Kidney epithelial cell (primary cell): ENCODE data around the gene BCR. TPM values are rescaled to one million over a fixed set of nuclear protein-coding genes. Genes with fewer than 3 reads are reported as not detected.

ENCODE experiments used
- DNase-seq: peaks from one replicate; pipeline ENCODE4 v3.0.0-alpha.2; 2010; ENCODE audit warnings: low read depth
- H3K27me3 ChIP-seq: 2 replicates; pipeline ENCODE4 v1.6.0; 2011; ENCODE audit warnings: low read length; ENCODE audit not compliant: control insufficient read depth, insufficient read depth
- H3K36me3 ChIP-seq: 2 replicates; pipeline ENCODE4 v1.5.1; 2011; ENCODE audit warnings: low read length; ENCODE audit not compliant: control insufficient read depth, insufficient read depth
- H3K4me3 ChIP-seq: 2 replicates; pipeline ENCODE4 v1.5.1; 2011; ENCODE audit warnings: low read depth, mild to moderate bottlenecking, control low read depth, low read length
- total RNA-seq: library from RNA; depleted of rRNA; stranded (reverse); fragments of >200 nt; gene quantifications from 2 replicates; pipeline ENCODE4 v1.2.3, GENCODE V29; 2015
- TF ChIP-seq, protein P1 (sequence below): IDR thresholded peaks from 2 replicates; pipeline ENCODE4 v1.5.1; 2011; ENCODE audit warnings: mild to moderate bottlenecking, moderate library complexity, low read length, control low read depth, inconsistent platforms; ENCODE audit not compliant: insufficient read depth, poor library complexity, severe bottlenecking

Gene BCR
- total RNA-seq, 1 donor from 2014 or later: 42.5 TPM

DNA sequence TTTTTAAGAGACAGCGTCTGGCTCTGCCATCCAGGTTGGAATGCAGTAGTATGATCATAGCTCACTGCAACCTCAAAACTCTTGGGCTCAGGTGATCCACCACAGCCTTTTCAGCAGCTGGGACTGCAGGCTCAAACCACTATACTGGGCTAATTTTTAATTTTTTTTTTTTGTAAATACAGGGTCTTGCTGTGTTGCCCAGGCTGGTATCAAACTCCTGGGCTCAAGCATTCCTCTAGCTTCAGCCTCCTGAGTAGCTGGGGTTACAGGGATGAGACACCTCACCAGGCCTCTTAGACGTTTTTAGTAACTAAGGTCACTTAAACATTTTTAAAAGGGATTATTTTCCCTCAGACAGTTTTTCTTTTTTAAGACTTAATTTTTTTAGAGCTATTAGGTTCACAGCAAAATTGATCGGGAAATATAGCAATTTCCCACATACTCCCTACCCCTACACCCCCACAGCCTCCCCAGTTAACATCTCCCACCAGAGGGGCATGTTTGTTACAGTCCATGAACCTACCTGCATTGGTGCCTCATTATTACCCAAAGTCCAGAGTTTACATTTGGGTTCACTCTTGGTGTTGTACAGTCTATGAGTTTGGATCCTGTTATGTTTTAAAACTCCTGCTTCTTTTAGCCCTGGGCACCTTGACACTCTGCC, 3.9 kb downstream of the BCR start:
- no peak overlapping the region for H3K4me3 ChIP-seq
- no peak for DNase-seq
- no peaks in the 10 kb centered on the region for H3K27me3 ChIP-seq
- H3K36me3 ChIP-seq: peaks cover 2% of the 10 kb centered on the region
- TF ChIP-seq, protein P1, sequence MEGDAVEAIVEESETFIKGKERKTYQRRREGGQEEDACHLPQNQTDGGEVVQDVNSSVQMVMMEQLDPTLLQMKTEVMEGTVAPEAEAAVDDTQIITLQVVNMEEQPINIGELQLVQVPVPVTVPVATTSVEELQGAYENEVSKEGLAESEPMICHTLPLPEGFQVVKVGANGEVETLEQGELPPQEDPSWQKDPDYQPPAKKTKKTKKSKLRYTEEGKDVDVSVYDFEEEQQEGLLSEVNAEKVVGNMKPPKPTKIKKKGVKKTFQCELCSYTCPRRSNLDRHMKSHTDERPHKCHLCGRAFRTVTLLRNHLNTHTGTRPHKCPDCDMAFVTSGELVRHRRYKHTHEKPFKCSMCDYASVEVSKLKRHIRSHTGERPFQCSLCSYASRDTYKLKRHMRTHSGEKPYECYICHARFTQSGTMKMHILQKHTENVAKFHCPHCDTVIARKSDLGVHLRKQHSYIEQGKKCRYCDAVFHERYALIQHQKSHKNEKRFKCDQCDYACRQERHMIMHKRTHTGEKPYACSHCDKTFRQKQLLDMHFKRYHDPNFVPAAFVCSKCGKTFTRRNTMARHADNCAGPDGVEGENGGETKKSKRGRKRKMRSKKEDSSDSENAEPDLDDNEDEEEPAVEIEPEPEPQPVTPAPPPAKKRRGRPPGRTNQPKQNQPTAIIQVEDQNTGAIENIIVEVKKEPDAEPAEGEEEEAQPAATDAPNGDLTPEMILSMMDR: no peak

DNA sequence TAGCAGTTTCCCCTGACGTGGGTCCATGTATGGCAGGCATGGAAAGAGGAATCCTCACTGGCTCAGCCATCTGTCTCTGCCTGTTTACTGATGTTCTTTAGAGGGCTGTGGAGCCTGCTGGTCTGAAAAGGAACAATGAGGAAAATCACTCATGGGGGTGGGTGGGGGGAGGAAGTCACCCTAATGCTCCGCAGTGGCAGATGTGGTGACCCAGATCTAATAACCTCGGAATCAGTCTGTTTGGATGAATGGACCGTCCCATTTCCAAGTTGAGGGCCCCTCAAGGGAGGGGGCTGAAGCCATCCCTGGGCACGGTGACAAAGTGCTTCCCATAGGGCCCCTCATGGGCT, 4.4 kb downstream of the BCR start:
- no peaks in the 10 kb centered on the region for H3K27me3 ChIP-seq
- DNase-seq: no peak
- no peak overlapping the region for H3K4me3 ChIP-seq
- TF ChIP-seq, protein P1: no peak
- peaks cover 2% of the 10 kb centered on the region for H3K36me3 ChIP-seq

DNA sequence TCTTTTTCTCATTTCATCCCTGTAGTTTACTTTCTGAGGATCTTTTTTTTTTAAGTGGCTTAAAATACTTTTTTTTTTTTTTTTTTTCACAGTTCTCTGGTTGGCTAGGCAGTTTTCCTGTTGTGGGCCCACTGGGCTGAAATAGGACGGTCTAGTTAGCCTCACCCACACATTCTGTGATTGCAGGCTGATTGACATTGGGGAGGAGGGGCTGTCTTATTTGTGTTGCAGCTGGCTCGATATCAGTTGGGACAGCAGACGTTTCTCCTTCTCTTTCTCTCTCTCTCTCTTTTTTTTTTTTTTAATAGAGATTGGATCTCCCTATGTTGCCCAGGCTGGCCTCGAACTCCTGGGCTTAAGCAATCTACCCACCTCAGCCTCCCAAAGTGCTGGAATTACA, 6.9 kb downstream of the BCR start:
- DNase-seq: no peak
- TF ChIP-seq, protein P1: no peak
- Histone ChIP-seq H3K36me3 (peaks cover 2% of the 10 kb centered on the region), H3K27me3 (no peaks in the 10 kb centered on the region), H3K4me3 (no peak overlapping the region)

DNA sequence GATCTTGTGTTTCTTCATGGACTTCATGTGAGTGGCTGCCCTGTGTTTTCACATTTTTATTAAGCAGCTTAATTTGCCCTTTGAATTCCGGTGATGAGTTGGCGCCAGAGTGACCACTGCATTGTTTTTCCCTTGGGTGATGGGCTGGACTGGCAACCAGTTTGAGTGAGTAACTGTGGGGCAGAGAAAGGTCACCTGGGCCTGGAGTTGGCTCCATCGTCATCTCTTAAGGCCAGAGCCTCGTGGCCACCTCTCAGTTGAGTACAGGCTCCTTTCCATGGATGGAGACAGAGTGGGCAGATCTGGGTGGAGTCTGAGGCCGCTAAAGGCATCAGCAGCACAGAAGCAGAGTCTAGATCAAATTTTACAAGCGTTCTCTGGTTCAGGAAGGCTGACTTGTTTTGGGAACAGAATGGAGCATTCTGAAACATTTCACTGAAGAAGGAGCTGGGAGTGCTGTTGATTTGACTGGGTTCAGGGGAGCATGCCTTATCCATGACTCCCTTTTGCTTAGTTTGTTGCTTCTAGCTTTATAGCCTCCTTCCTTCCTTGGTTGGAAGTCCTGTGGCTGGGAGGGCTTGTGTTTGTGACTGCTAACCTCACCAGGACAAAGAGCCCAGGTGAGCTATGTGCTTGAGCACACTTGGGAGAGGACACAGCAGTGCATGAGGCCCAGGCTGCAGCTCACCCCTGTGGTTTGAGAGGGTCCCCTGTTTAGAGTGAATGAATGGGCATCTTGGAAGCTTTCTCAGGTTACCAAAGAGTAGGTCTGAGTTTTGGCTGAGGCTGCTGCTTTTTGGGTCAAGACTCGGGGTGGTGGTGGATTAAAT, 7.8 kb downstream of the BCR start:
- H3K4me3 ChIP-seq: no peak overlapping the region
- DNase-seq: no peak
- TF ChIP-seq, protein P1: no peak
- H3K27me3 ChIP-seq: no peaks in the 10 kb centered on the region
- H3K36me3 ChIP-seq: peaks cover 2% of the 10 kb centered on the region

GRCh38 chr22:23190526-23190925, 10.2 kb downstream of the BCR start:
- Histone ChIP-seq H3K4me3 (no peak overlapping the region), H3K27me3 (no peaks in the 10 kb centered on the region), H3K36me3 (no peaks in the 10 kb centered on the region)
- TF ChIP-seq, protein P1: no peak
- no peak for DNase-seq
